Measurements from ENCODE around the gene LTBP2. TPM values are rescaled to one million over a fixed set of nuclear protein-coding genes. Genes with fewer than 3 reads are reported as not detected.
"Not testable (repeated sequence)": the region's sequence is repeated elsewhere in the genome, so short reads cannot be mapped to it uniquely, and the experiment has no call there.

LTBP2 gene
- total and polyA plus RNA-seq, 5 experiments from 2014 or later, result 0.06 to 0.65 (median 0.55) TPM

DNA sequence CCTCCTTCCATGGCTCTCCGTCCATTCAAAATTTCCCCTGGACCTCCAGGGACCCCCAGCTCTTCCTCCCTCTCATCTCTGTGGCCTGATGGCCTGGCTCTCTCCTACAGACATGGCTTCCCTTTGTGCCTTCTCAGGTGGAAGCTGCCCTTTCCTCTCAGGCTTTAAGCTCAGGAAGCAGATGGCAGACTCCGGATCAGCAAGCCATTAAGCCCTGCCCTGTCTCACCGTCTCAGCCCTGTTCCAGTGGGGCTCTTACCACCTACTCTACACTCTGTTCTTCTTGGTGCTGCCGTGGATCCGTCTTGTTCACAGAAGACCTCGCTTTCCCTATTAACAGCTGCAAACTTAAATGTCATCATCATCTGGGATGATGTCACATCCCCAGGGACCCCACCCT is 152.1 kb downstream of the LTBP2 start:
- no peak for DNase-seq
- Mint-ChIP-seq H3K27me3 (peaks cover 2 to 45% (median 15%) of the 10 kb centered on the region in 5 donors), H3K27ac (peak overlapping the region in 1 of 10 donors; percentile 17), H3K4me1 (peaks cover 0 to 6% (median 0%) of the 10 kb centered on the region in 4 donors), H3K4me3 (no peak overlapping the region), H3K36me3 (no peaks in the 10 kb centered on the region), H3K9me3 (peaks cover 0 to 2% (median 0%) of the 10 kb centered on the region in 9 donors)
- POLR2A ChIA-PET, result no interaction called here
- no peak for ATAC-seq

DNA sequence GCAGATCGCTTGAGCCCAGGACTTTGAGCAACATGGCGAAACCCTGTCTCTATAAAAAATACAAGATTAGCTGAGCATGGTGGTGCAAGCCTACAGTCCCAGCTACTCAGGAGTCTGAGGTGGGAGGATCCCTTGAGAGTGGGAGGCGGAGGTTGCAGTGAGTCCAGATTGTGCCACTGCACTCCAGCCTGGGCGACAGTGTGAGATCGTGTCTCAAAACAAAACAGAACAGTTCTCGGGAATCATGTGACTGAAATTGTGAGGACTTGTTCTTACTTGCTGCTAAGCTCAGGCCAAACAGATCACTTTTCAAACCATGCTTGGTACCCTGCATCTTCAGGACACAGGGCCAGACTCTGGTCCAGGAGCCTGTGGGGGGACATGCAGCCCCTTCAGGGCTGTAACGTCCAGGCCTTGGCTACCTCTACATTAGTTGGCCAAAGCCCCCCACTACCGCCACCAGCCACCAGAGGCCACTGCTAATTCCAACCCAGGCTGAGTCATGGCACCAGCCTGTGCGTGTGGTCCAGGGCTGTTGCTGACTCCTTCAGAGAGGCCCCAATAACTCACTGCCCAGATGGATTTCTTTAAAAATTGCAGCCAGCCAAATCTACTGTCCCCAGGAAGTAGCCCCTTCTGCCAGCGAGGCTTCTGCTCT is 152.6 kb downstream of the LTBP2 start:
- Mint-ChIP-seq H3K27ac (peak overlapping the region in 1 of 10 donors; percentile 17), H3K36me3 (peaks cover 0 to 3% (median 0%) of the 10 kb centered on the region in 3 donors), H3K27me3 (peaks cover 2 to 45% (median 15%) of the 10 kb centered on the region in 5 donors), H3K9me3 (peaks cover 0 to 4% (median 1%) of the 10 kb centered on the region in 9 donors), H3K4me1 (peaks cover 0 to 6% (median 0%) of the 10 kb centered on the region in 4 donors), H3K4me3 (no peak overlapping the region)
- ATAC-seq, result peak in 1 of 2 donors; percentile 35
- POLR2A ChIA-PET, result no interaction called here
- DNase-seq, result peak in 1 of 10 donors; percentile 8

DNA sequence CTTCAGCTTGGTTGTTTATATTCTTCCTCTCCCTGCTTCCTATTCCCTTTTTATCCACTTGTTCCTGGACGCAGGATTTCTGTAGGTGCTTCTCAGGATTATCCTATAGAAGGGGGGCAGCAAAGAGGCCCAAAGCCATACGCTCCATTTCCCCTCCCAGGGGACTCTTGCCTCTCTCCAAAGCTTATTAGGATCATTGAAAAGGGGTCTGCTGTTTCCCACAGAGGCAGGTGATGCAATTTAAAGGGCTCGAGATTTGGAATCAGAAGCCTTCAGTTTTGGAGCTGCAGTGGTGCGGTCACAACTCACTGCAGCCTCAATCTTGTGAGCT is 154.5 kb downstream of the LTBP2 start:
- POLR2A ChIA-PET, result no interaction called here
- peaks cover 2 to 45% (median 11%) of the 10 kb centered on the region in 5 donors for H3K27me3 Mint-ChIP-seq
- no peak for ATAC-seq
- peaks cover 0 to 4% (median 0%) of the 10 kb centered on the region in 4 donors for H3K4me1 Mint-ChIP-seq
- peaks cover 0 to 3% (median 0%) of the 10 kb centered on the region in 3 donors for H3K36me3 Mint-ChIP-seq
- no peak overlapping the region for H3K27ac Mint-ChIP-seq
- no peak for DNase-seq
- H3K9me3 Mint-ChIP-seq, result peaks cover 0 to 11% (median 6%) of the 10 kb centered on the region in 9 donors
- no peak overlapping the region for H3K4me3 Mint-ChIP-seq

DNA sequence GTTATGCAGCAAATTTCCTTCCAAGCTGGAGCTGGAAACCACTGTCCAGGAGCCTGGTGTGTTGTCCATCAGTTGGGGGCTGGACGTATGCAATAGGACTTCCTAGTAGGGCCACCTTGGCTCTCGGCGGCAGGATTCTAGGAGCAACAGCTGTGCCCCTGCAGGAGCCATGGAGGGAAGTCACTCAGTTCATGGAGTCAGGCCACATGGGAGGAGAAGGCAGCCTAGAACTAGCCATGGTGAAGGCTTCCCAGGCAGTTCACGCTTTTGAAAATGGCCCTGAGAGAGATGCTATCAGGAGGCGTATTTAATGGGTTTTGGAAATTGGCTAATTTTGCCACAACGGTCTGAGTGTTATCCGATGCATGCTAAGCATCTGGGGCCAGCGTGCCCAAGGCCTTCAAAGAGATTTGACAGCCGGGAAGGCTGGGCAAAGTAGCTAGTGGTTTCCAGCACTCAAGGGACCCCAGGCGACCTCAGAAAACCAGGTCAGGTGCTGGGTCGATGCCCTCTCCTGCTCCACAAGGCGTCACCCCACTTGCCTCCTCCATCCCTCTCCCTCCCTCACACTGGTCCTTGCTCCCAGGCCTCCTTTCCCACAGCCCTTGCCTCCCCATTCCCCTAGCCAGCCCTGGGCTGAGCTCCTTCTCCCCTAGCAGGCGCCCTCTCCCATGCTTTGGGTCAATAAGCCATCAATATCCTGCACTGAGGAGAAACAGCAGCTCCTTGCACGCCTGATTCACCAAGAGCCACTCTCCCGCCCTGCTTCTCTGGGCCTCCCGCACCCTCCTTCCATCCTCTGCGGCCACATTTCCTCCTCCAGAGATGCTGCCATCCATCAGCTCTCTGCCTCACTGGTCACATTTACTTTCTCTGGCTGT is 155.1 kb downstream of the LTBP2 start:
- Mint-ChIP-seq H3K4me1 (peaks cover 0 to 4% (median 0%) of the 10 kb centered on the region in 4 donors), H3K9me3 (peaks cover 0 to 11% (median 6%) of the 10 kb centered on the region in 9 donors), H3K4me3 (no peak overlapping the region), H3K27me3 (peaks cover 2 to 45% (median 11%) of the 10 kb centered on the region in 5 donors), H3K36me3 (peaks cover 0 to 3% (median 0%) of the 10 kb centered on the region in 3 donors), H3K27ac (no peak overlapping the region)
- ATAC-seq (no peak), DNase-seq (no peak)
- POLR2A ChIA-PET, result no interaction called here

DNA sequence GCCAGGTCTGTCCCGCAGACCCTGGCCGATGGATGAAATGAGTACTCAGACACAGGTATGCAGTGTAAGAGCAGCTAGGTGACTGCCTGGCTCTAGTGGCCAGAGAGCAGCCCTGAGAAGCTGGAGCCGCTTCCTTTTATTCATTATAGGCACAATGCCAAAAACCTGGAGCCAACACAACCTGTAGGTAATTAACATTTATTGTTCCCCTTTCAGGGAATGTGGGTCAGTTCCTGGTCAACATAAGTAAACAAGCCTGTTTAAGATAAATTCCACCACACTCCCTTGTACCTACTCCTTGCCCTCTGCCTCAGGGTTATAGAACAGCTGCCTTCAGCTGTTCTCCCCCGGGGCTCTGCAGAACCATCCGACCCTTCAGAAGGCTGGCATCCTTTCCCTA is 157.6 kb downstream of the LTBP2 start:
- H3K4me3 Mint-ChIP-seq, H3K36me3 Mint-ChIP-seq, DNase-seq, H3K27ac Mint-ChIP-seq, POLR2A ChIA-PET, H3K4me1 Mint-ChIP-seq, ATAC-seq: not testable (repeated sequence)
- peaks cover 1 to 23% (median 4%) of the 10 kb centered on the region in 5 donors for H3K27me3 Mint-ChIP-seq
- H3K9me3 Mint-ChIP-seq, result peaks cover 0 to 11% (median 6%) of the 10 kb centered on the region in 9 donors

Other genes with a start within 250 kb of the LTBP2 start
- under 1 TPM; 0.13 to 0.30 TPM for gene SYNDIG1L, start 186.0 kb downstream of the LTBP2 start, total RNA-seq
- under 1 TPM in 1 of 3 donors, not detected in 2; 0.09 TPM for gene SYNDIG1L, start 186.0 kb downstream of the LTBP2 start, polyA plus RNA-seq
- 10 to 100 TPM; 40.9 to 44.4 TPM for gene NPC2, start 118.9 kb downstream of the LTBP2 start, total RNA-seq
- 10 to 100 TPM; 53.8 to 65.2 (median 57.0) TPM for gene NPC2, start 118.9 kb downstream of the LTBP2 start, polyA plus RNA-seq
- gene ISCA2, start 118.5 kb downstream of the LTBP2 start, total RNA-seq, result 10 to 100 TPM; 33.3 to 39.5 TPM
- 10 to 100 TPM; 47.2 to 86.2 (median 65.3) TPM for gene ISCA2, start 118.5 kb downstream of the LTBP2 start, polyA plus RNA-seq
- gene AREL1, start 100.8 kb upstream of the LTBP2 start, total RNA-seq, result 10 to 100 TPM; 49.7 to 52.9 TPM
- gene AREL1, start 100.8 kb upstream of the LTBP2 start, polyA plus RNA-seq, result 10 to 100 TPM; 17.3 to 20.6 (median 19.3) TPM
- 10 to 100 TPM; 65.8 to 66.8 TPM for gene FCF1, start 100.9 kb upstream of the LTBP2 start, total RNA-seq
- 10 to 100 TPM; 31.7 to 37.1 (median 34.7) TPM for gene FCF1, start 100.9 kb upstream of the LTBP2 start, polyA plus RNA-seq
- 100 to 1,000 TPM; 103 to 113 TPM for gene YLPM1, start 151.1 kb upstream of the LTBP2 start, total RNA-seq
- gene YLPM1, start 151.1 kb upstream of the LTBP2 start, polyA plus RNA-seq, result 10 to 100 TPM in 2 of 3 donors, 1 to 10 TPM in 1; 6.5 to 23.0 (median 14.0) TPM